CD14-positive monocyte (primary cell): ENCODE measurements around the gene TIMP1. TPM values are rescaled to one million over a fixed set of nuclear protein-coding genes. Genes with fewer than 3 reads are reported as not detected.

Experiments used
- DNase-seq, 3 donors: peaks; one replicate each; pipeline ENCODE4 v3.0.0-alpha.2; 2011 to 2022
- H2AFZ ChIP-seq: 2 replicates; pipeline ENCODE4 v1.6.0; 2012; ENCODE audit warnings: mild to moderate bottlenecking, low read depth, low read length, inconsistent platforms; ENCODE audit not compliant: insufficient read depth, poor library complexity, severe bottlenecking
- H3K27ac ChIP-seq, 2 donors: 1 replicate in 1 of 2; 2 replicates in 1 of 2; pipeline ENCODE4 v1.5.1; 2012 to 2013; ENCODE audit warnings: low read length in 2 of 2, control low read depth in 1 of 2, inconsistent platforms in 1 of 2, low read depth in 1 of 2, mild to moderate bottlenecking in 1 of 2
- H3K27me3 ChIP-seq, 2 donors: one replicate each; pipeline versions ENCODE4 v1.6.0 to v1.6.1; 2011 to 2013; ENCODE audit warnings: low read length in 2 of 2; ENCODE audit not compliant: control insufficient read depth in 2 of 2, insufficient read depth in 2 of 2
- H3K36me3 ChIP-seq, 2 donors: replicated peaks in 1 of 2; 1 replicate in 1 of 2; 2 replicates in 1 of 2; pipeline versions ENCODE4 v1.5.1 to v1.6.1; 2012 to 2013; ENCODE audit warnings: low read length in 2 of 2, control low read depth in 1 of 2, inconsistent platforms in 1 of 2, mild to moderate bottlenecking in 1 of 2; ENCODE audit not compliant: insufficient read depth in 2 of 2, control insufficient read depth in 1 of 2
- H3K4me1 ChIP-seq, 2 donors: 1 replicate in 1 of 2; 2 replicates in 1 of 2; pipeline versions ENCODE4 v1.5.1 to v1.6.1; 2012 to 2013; ENCODE audit warnings: low read length in 2 of 2, control low read depth in 1 of 2, inconsistent platforms in 1 of 2, mild to moderate bottlenecking in 1 of 2, moderate library complexity in 1 of 2; ENCODE audit not compliant: insufficient read depth in 2 of 2, control insufficient read depth in 1 of 2
- H3K4me2 ChIP-seq: replicated peaks from 2 replicates; pipeline ENCODE3; 2012; ENCODE audit warnings: low read length, moderate library complexity, mild to moderate bottlenecking; ENCODE audit not compliant: poor library complexity, severe bottlenecking; ENCODE audit errors: extremely low read depth
- H3K4me3 ChIP-seq, 3 experiments: fragments of 200-600 bp in 1 of 3; sonication (generic) in 1 of 3; replicated peaks in 1 of 3; 1 replicate in 2 of 3; 2 replicates in 1 of 3; pipeline ENCODE4 v1.5.1; 2011 to 2013; ENCODE audit warnings: low read length in 3 of 3, mild to moderate bottlenecking in 3 of 3, control low read depth in 2 of 3, low read depth in 2 of 3, inconsistent platforms in 1 of 3, moderate library complexity in 1 of 3
- H3K79me2 ChIP-seq: 2 replicates; pipeline ENCODE4 v1.6.0; 2012; ENCODE audit warnings: mild to moderate bottlenecking, control low read depth, inconsistent platforms, low read length, moderate library complexity; ENCODE audit not compliant: insufficient read depth
- H3K9ac ChIP-seq: 2 replicates; pipeline ENCODE4 v1.6.0; 2017; ENCODE audit warnings: low read length, mild to moderate bottlenecking; ENCODE audit not compliant: insufficient read depth, poor library complexity, severe bottlenecking
- H3K9me3 ChIP-seq, 2 donors: replicated peaks in 1 of 2; 1 replicate in 1 of 2; 2 replicates in 1 of 2; pipeline versions ENCODE4 v1.5.1 to v1.6.1; 2012 to 2013; ENCODE audit warnings: low read length in 2 of 2, control low read depth in 1 of 2; ENCODE audit not compliant: control insufficient read depth in 1 of 2, insufficient read depth in 1 of 2
- H4K20me1 ChIP-seq: 2 replicates; pipeline ENCODE4 v1.6.0; 2012; ENCODE audit warnings: mild to moderate bottlenecking, low read length, control low read depth, moderate library complexity; ENCODE audit not compliant: insufficient read depth
- H3K27ac Mint-ChIP-seq, 7 donors: one replicate each; pipeline ENCODE4 v1.8.0; 2020; ENCODE audit warnings: mild to moderate bottlenecking in 7 of 7, mixed read lengths in 7 of 7, moderate library complexity in 6 of 7, inconsistent platforms in 2 of 7
- H3K27me3 Mint-ChIP-seq, 3 donors: one replicate each; pipeline ENCODE4 v1.8.0; 2021 to 2022; ENCODE audit warnings: low read depth in 3 of 3, mild to moderate bottlenecking in 3 of 3, mixed read lengths in 3 of 3, moderate library complexity in 3 of 3, inconsistent platforms in 1 of 3
- H3K36me3 Mint-ChIP-seq, 2 donors: one replicate each; pipeline ENCODE4 v1.8.0; 2020; ENCODE audit warnings: mixed read lengths in 2 of 2, inconsistent platforms in 1 of 2, mild to moderate bottlenecking in 1 of 2
- H3K4me1 Mint-ChIP-seq: one replicate; pipeline ENCODE4 v1.8.0; 2020; ENCODE audit warnings: mild to moderate bottlenecking, mixed read lengths
- H3K4me3 Mint-ChIP-seq, 2 donors: one replicate each; pipeline ENCODE4 v1.8.0; 2020; ENCODE audit warnings: mild to moderate bottlenecking in 2 of 2, mixed read lengths in 2 of 2, moderate library complexity in 1 of 2
- H3K9me3 Mint-ChIP-seq, 7 donors: one replicate each; pipeline ENCODE4 v1.8.0; 2020 to 2022; ENCODE audit warnings: mixed read lengths in 7 of 7, mild to moderate bottlenecking in 6 of 7, moderate library complexity in 6 of 7, inconsistent platforms in 2 of 7
- CTCF ChIP-seq: fragments of 200-600 bp; IDR thresholded peaks from one replicate; pipeline ENCODE4 v1.8.0; 2022; ENCODE audit warnings: antibody characterized with exemption, mild to moderate bottlenecking
- WGBS: methylation state at CpG from one replicate; pipeline ENCODE4 v1.1.5; 2013; ENCODE audit warnings: missing lambda C conversion rate; ENCODE audit not compliant: insufficient coverage; 5-methylcytosine and 5-hydroxymethylcytosine counted together
- intact Hi-C, 2 donors: fragments of 100-400 bp; cut with micrococcal nuclease; formaldehyde crosslinking; loops; one replicate each; pipeline versions ENCODE4 v1.15.0 to v1.15.1; 2023
- polyA plus RNA-seq, 3 donors: library from polyadenylated mRNA; depleted of rRNA in 1 of 3; unstranded in 2 of 3; stranded (reverse) in 1 of 3; fragments of 300-500 nt in 2 of 3; fragments of >200 nt in 1 of 3; fragmentation: Illumina TruSeq in 2 of 3; gene quantifications; 1 replicate in 2 of 3; 2 replicates in 1 of 3; pipeline ENCODE4 v1.2.3, GENCODE V29; 2012 to 2021

The TIMP1 gene
- polyA plus RNA-seq, 3 donors: 591 to 682 (median 632) TPM

- TF ChIP-seq CTCF: no peak
- 27% methylated on average over 5 of the region's 8 CpGs for WGBS
- peaks cover 0 to 2% (median 0%) of the 10 kb centered on the region in 7 donors for H3K9me3 Mint-ChIP-seq
- intact Hi-C loops: loop anchor here in 1 of 2 donors (5.0 kb wide), 1 partner anchor 49 kb away; no protein-coding TSS in a partner anchor
- H3K27me3 ChIP-seq: no peaks in the 10 kb centered on the region
- H3K27ac ChIP-seq: peak overlapping the region in 1 of 2 donors; percentile 86
- no peaks in the 10 kb centered on the region for H3K9me3 ChIP-seq
- peak overlapping the region in 6 of 7 donors; percentile 41 to 98 (median 78) for H3K27ac Mint-ChIP-seq
- no peak for DNase-seq
- peak overlapping the region; percentile 47 to 79 (median 74) for H3K4me3 ChIP-seq
- no peak overlapping the region for H2AFZ ChIP-seq
- peaks cover 15% of the 10 kb centered on the region for H3K79me2 ChIP-seq
- peak overlapping the region; percentile 81 to 87 for H3K4me3 Mint-ChIP-seq
- peaks cover 50% of the 10 kb centered on the region for H3K4me1 Mint-ChIP-seq
- H3K36me3 ChIP-seq: peaks cover 6 to 25% of the 10 kb centered on the region in 2 donors
- H3K36me3 Mint-ChIP-seq: peaks cover 32 to 37% of the 10 kb centered on the region in 2 donors
- H4K20me1 ChIP-seq: peaks cover 23% of the 10 kb centered on the region
- H3K9ac ChIP-seq: peak overlapping the region; percentile 75
- peak overlapping the region; percentile 76 for H3K4me2 ChIP-seq
- H3K4me1 ChIP-seq: peaks cover 39 to 56% of the 10 kb centered on the region in 2 donors
- peaks cover 0 to 5% (median 1%) of the 10 kb centered on the region in 3 donors for H3K27me3 Mint-ChIP-seq
Measured at GRCh38 chrX:47583240-47583861, 1.1 kb downstream of the TIMP1 start.

DNA sequence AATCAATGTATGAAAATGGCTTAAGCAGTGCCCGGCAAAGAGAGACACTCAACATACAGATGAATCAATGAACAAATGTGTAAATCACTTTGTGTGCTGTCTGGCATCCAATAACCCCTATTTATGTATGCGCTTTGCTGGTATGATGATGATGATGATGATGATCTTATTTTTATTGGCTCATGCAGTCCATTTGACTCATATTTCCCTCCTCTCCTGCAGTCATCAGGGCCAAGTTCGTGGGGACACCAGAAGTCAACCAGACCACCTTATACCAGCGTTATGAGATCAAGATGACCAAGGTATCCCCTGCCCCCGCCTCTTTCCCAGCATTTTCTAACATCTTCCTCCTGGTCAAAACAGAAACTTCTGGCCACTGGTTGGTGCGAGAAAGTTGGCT is 2.5 kb downstream of the TIMP1 start:
- intact Hi-C loops: loop anchor here (5.0 kb wide), 2 partner anchors 43 to 48 kb away; partner anchors contain the start of gene CFP (in 1 of the 2)
- Histone ChIP-seq H3K79me2 (peaks cover 15% of the 10 kb centered on the region), H3K9me3 (no peaks in the 10 kb centered on the region), H2AFZ (no peak overlapping the region), H3K36me3 (peaks cover 6 to 25% of the 10 kb centered on the region in 2 donors), H3K4me3 (no peak overlapping the region), H3K27ac (no peak overlapping the region), H3K9ac (no peak overlapping the region), H3K4me2 (peak overlapping the region; percentile 76), H4K20me1 (peaks cover 23% of the 10 kb centered on the region), H3K4me1 (peaks cover 28 to 44% of the 10 kb centered on the region in 2 donors), H3K27me3 (no peaks in the 10 kb centered on the region)
- TF ChIP-seq CTCF: no peak
- Mint-ChIP-seq H3K36me3 (peaks cover 32 to 37% of the 10 kb centered on the region in 2 donors), H3K27ac (no peak overlapping the region), H3K4me3 (no peak overlapping the region), H3K27me3 (peaks cover 0 to 5% (median 3%) of the 10 kb centered on the region in 3 donors), H3K9me3 (peaks cover 0 to 2% (median 0%) of the 10 kb centered on the region in 7 donors), H3K4me1 (peaks cover 38% of the 10 kb centered on the region)
- no peak for DNase-seq
- WGBS: no CpG with 5 or more reads among the region's 6 CpGs
